Measurements from ENCODE around the gene KIAA1549. TPM values are rescaled to one million over a fixed set of nuclear protein-coding genes. Genes with fewer than 3 reads are reported as not detected.

KIAA1549 gene
- total RNA-seq, 2 donors from 2014 or later: 3.7 to 8.8 TPM

- Histone ChIP-seq H3K4me3 (no peak overlapping the region), H3K36me3 (no peaks in the 10 kb centered on the region), H3K27ac (no peak overlapping the region), H3K27me3 (replicated peaks; ENCODE audit: insufficient read depth) (no peaks in the 10 kb centered on the region), H3K4me1 (replicated peaks) (no peaks in the 10 kb centered on the region), H3K9me3 (no peaks in the 10 kb centered on the region)
- intact Hi-C loops (cut with DNase I): no loop called here
- no peak for DNase-seq (ENCODE audit: low spot score)
- TF ChIP-seq CTCF (IDR thresholded peaks at IDR 0.05): no peak
- no peak for TF ChIP-seq POLR2A (IDR thresholded peaks at IDR 0.05)
- TF ChIP-seq POLR2AphosphoS5 (IDR thresholded peaks at IDR 0.05): no peak
- WGBS: 93% methylated on average over 14 of the region's 14 CpGs
Measured at GRCh38 chr7:138868711-138869110, 112.5 kb downstream of the KIAA1549 start.

GRCh38 chr7:138867744-138868143 lies 113.4 kb downstream of the KIAA1549 start:
- intact Hi-C loops (cut with DNase I): no loop called here
- Histone ChIP-seq H3K27ac (no peak overlapping the region), H3K4me3 (no peak overlapping the region), H3K9me3 (no peaks in the 10 kb centered on the region), H3K27me3 (replicated peaks; ENCODE audit: insufficient read depth) (no peaks in the 10 kb centered on the region), H3K36me3 (no peaks in the 10 kb centered on the region), H3K4me1 (replicated peaks) (no peaks in the 10 kb centered on the region)
- TF ChIP-seq POLR2AphosphoS5 (IDR thresholded peaks at IDR 0.05): no peak
- no peak for TF ChIP-seq CTCF (IDR thresholded peaks at IDR 0.05)
- no peak for TF ChIP-seq POLR2A (IDR thresholded peaks at IDR 0.05)
- 95% methylated on average over 19 of the region's 19 CpGs for WGBS
- no peak for DNase-seq (ENCODE audit: low spot score)

- H3K4me3 ChIP-seq: no peak overlapping the region
Measured at GRCh38 chr7:138866353-138866752, 114.8 kb downstream of the KIAA1549 start.

GRCh38 chr7:138865843-138866242 lies 115.3 kb downstream of the KIAA1549 start:
- no peak overlapping the region for H3K4me3 ChIP-seq
- H3K27me3 ChIP-seq (replicated peaks; ENCODE audit: insufficient read depth): no peaks in the 10 kb centered on the region
- no peak for DNase-seq (ENCODE audit: low spot score)
- no peaks in the 10 kb centered on the region for H3K9me3 ChIP-seq
- H3K4me1 ChIP-seq (replicated peaks): no peaks in the 10 kb centered on the region
- no peak for TF ChIP-seq POLR2A (IDR thresholded peaks at IDR 0.05)
- no peak overlapping the region for H3K27ac ChIP-seq
- H3K36me3 ChIP-seq: no peaks in the 10 kb centered on the region
- intact Hi-C loops (cut with DNase I): no loop called here
- 85% methylated on average over 4 of the region's 4 CpGs for WGBS

More at GRCh38 chr7:138866353-138866752, 114.8 kb downstream of the KIAA1549 start:
- H3K36me3 ChIP-seq: no peaks in the 10 kb centered on the region
- H3K9me3 ChIP-seq: no peaks in the 10 kb centered on the region
- 91% methylated on average over 9 of the region's 9 CpGs for whole genome bisulfite sequencing
- H3K27me3 ChIP-seq (replicated peaks; ENCODE audit: insufficient read depth): no peaks in the 10 kb centered on the region
- no peak for DNase-seq (ENCODE audit: low spot score)
- TF ChIP-seq POLR2AphosphoS5 (IDR thresholded peaks at IDR 0.05) (no peak), POLR2A (IDR thresholded peaks at IDR 0.05) (no peak), CTCF (IDR thresholded peaks at IDR 0.05) (no peak)
- H3K27ac ChIP-seq: no peak overlapping the region
- H3K4me1 ChIP-seq (replicated peaks): no peaks in the 10 kb centered on the region
- intact Hi-C loops (cut with DNase I): no loop called here

- intact Hi-C loops (cut with DNase I): no loop called here
- H3K4me3 ChIP-seq: no peak overlapping the region
- no peak overlapping the region for H3K27ac ChIP-seq
- H3K9me3 ChIP-seq: no peaks in the 10 kb centered on the region
- no peak for DNase-seq (ENCODE audit: low spot score)
- H3K27me3 ChIP-seq (replicated peaks; ENCODE audit: insufficient read depth): no peaks in the 10 kb centered on the region
- 79% methylated on average over 3 of the region's 3 CpGs for WGBS
- no peak for TF ChIP-seq POLR2A (IDR thresholded peaks at IDR 0.05)
- TF ChIP-seq POLR2AphosphoS5 (IDR thresholded peaks at IDR 0.05): no peak
- TF ChIP-seq CTCF (IDR thresholded peaks at IDR 0.05): no peak
- H3K4me1 ChIP-seq (replicated peaks): no peaks in the 10 kb centered on the region
- no peaks in the 10 kb centered on the region for H3K36me3 ChIP-seq
Measured at GRCh38 chr7:138864667-138865066, 116.5 kb downstream of the KIAA1549 start.
